GM12891 (cell line): ENCODE results near the gene CLRN3.

Source experiments
- POLR2A ChIP-seq: IDR thresholded peaks from 2 replicates; pipeline ENCODE4 v1.6.1; 2011; ENCODE audit warnings: low read depth, low read length, control low read depth
- POLR2AphosphoS5 ChIP-seq: IDR thresholded peaks from 2 replicates; pipeline ENCODE4 v1.6.1; 2011; ENCODE audit warnings: low read depth, low read length, control low read depth
- TAF1 ChIP-seq: IDR thresholded peaks from 2 replicates; pipeline ENCODE4 v1.6.1; 2011; ENCODE audit warnings: low read depth, low read length, control low read depth

- TF ChIP-seq POLR2AphosphoS5 (no peak), POLR2A (no peak), TAF1 (no peak)
Measured at GRCh38 chr10:127928021-127928806, 35.5 kb upstream of the CLRN3 start.
